Karpas-422 (cell line): ENCODE results near the gene MYLK. TPM values are rescaled to one million over a fixed set of nuclear protein-coding genes. Genes with fewer than 3 reads are reported as not detected.

Experiments used
- DNase-seq: peaks from one replicate; pipeline ENCODE4 v3.0.0-alpha.2; 2015
- H2AFZ ChIP-seq: fragments of 200-600 bp; sonication (generic); 2 replicates; pipeline ENCODE4 v1.6.1; 2014; ENCODE audit warnings: antibody characterized with exemption, low read length, mixed read lengths
- H3K27ac ChIP-seq: fragments of 200-600 bp; sonication (generic); 2 replicates; pipeline ENCODE4 v1.5.1; 2014; ENCODE audit warnings: mild to moderate bottlenecking, low read length, moderate library complexity
- H3K27me3 ChIP-seq: fragments of 200-600 bp; sonication (generic); 2 replicates; pipeline ENCODE4 v1.6.1; 2014; ENCODE audit warnings: low read length, mixed read lengths
- H3K36me3 ChIP-seq: fragments of 200-600 bp; sonication (generic); 2 replicates; pipeline ENCODE4 v1.6.1; 2014; ENCODE audit warnings: low read length, mixed read lengths; ENCODE audit not compliant: insufficient read depth
- H3K4me1 ChIP-seq: fragments of 200-600 bp; sonication (generic); 2 replicates; pipeline ENCODE4 v1.6.1; 2014; ENCODE audit warnings: mild to moderate bottlenecking, low read length, mixed read lengths
- H3K4me2 ChIP-seq: fragments of 200-600 bp; sonication (generic); 2 replicates; pipeline ENCODE4 v1.6.1; 2014; ENCODE audit warnings: low read length, low read depth, mild to moderate bottlenecking; ENCODE audit not compliant: poor library complexity, severe bottlenecking
- H3K4me3 ChIP-seq: fragments of 200-600 bp; sonication (generic); 2 replicates; pipeline ENCODE4 v1.5.1; 2014; ENCODE audit warnings: mild to moderate bottlenecking, antibody characterized with exemption, low read length, mixed read lengths
- H3K79me2 ChIP-seq: fragments of 200-600 bp; sonication (generic); 2 replicates; pipeline ENCODE4 v1.6.1; 2014; ENCODE audit warnings: mild to moderate bottlenecking, low read length, mixed read lengths
- H3K9ac ChIP-seq: fragments of 200-600 bp; sonication (generic); 2 replicates; pipeline ENCODE4 v1.6.0; 2014; ENCODE audit warnings: low read length
- H3K9me2 ChIP-seq: fragments of 200-600 bp; sonication (generic), shearing (Covaris generic); replicated peaks from 2 replicates; pipeline ENCODE4 v1.6.0; 2014; ENCODE audit warnings: mild to moderate bottlenecking, low read length, moderate library complexity; ENCODE audit not compliant: insufficient read depth
- H3K9me3 ChIP-seq: fragments of 300-700, 200-600 bp; sonication (generic); 2 replicates; pipeline ENCODE4 v1.6.1; 2014; ENCODE audit warnings: low read length, mixed read lengths
- H4K20me1 ChIP-seq: fragments of 200-600 bp; sonication (generic); 2 replicates; pipeline ENCODE4 v1.6.1; 2014; ENCODE audit warnings: mild to moderate bottlenecking, antibody characterized with exemption, low read length, low read depth; ENCODE audit not compliant: insufficient read depth
- total RNA-seq: library from RNA; depleted of rRNA; stranded (reverse); fragments of >200 nt; shearing (Covaris generic); gene quantifications from 2 replicates; pipeline ENCODE4 v1.2.3, GENCODE V29; 2014; ENCODE audit warnings: low replicate concordance

The MYLK gene
- total RNA-seq, 1 experiment from 2014 or later, result 0.63 TPM

GRCh38 chr3:123778991-123779622 lies 105.0 kb downstream of the MYLK start:
- no peak overlapping the region for H3K4me2 ChIP-seq
- H3K9me2 ChIP-seq, result no peaks in the 10 kb centered on the region
- no peak overlapping the region for H3K27ac ChIP-seq
- peaks cover 4% of the 10 kb centered on the region for H3K4me1 ChIP-seq
- H3K79me2 ChIP-seq, result no peaks in the 10 kb centered on the region
- H3K36me3 ChIP-seq, result no peaks in the 10 kb centered on the region
- H2AFZ ChIP-seq, result no peak overlapping the region
- H3K9me3 ChIP-seq, result no peaks in the 10 kb centered on the region
- no peak overlapping the region for H3K9ac ChIP-seq
- H3K4me3 ChIP-seq, result no peak overlapping the region
- H4K20me1 ChIP-seq, result no peaks in the 10 kb centered on the region
- no peak for DNase-seq
- H3K27me3 ChIP-seq, result no peaks in the 10 kb centered on the region

DNA sequence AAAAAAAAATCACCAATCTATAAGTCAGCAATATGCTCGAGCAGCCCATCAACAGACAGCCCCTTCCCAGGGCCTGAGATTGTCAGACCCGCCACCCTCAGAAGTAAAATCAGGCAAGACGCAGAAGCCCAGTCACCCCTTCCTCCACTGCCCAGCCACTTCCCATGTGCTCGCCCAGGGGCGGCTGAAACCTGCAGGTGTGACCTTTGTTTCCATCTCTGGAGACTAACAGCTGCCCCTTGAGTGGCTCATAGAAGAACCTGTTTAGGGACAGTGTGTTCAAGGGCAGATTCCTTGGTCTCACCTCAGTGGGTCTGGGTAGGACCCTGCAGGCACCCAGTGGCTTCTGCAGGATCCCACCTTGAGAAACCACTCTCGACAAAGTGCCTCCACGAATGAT lies 105.6 kb downstream of the MYLK start:
- H2AFZ ChIP-seq, result no peak overlapping the region
- no peaks in the 10 kb centered on the region for H3K27me3 ChIP-seq
- H3K4me2 ChIP-seq, result no peak overlapping the region
- H3K9me3 ChIP-seq, result no peaks in the 10 kb centered on the region
- no peak overlapping the region for H3K9ac ChIP-seq
- no peak overlapping the region for H3K27ac ChIP-seq
- no peaks in the 10 kb centered on the region for H3K79me2 ChIP-seq
- no peak for DNase-seq
- no peaks in the 10 kb centered on the region for H4K20me1 ChIP-seq
- no peaks in the 10 kb centered on the region for H3K9me2 ChIP-seq
- peaks cover 7% of the 10 kb centered on the region for H3K4me1 ChIP-seq
- no peak overlapping the region for H3K4me3 ChIP-seq
- no peaks in the 10 kb centered on the region for H3K36me3 ChIP-seq

GRCh38 chr3:123776071-123776782 lies 107.9 kb downstream of the MYLK start:
- Histone ChIP-seq H2AFZ (no peak overlapping the region), H3K4me3 (no peak overlapping the region), H4K20me1 (no peaks in the 10 kb centered on the region), H3K36me3 (no peaks in the 10 kb centered on the region), H3K27me3 (no peaks in the 10 kb centered on the region), H3K27ac (no peak overlapping the region), H3K4me2 (no peak overlapping the region), H3K9me3 (no peaks in the 10 kb centered on the region), H3K9ac (no peak overlapping the region), H3K4me1 (peaks cover 7% of the 10 kb centered on the region), H3K9me2 (no peaks in the 10 kb centered on the region), H3K79me2 (no peaks in the 10 kb centered on the region)
- DNase-seq, result no peak

GRCh38 chr3:123774474-123774873 lies 109.7 kb downstream of the MYLK start:
- Histone ChIP-seq H3K9me2 (no peaks in the 10 kb centered on the region), H3K9ac (no peak overlapping the region), H3K4me2 (no peak overlapping the region), H4K20me1 (no peaks in the 10 kb centered on the region), H3K9me3 (no peaks in the 10 kb centered on the region), H3K4me1 (peaks cover 7% of the 10 kb centered on the region), H3K27ac (no peak overlapping the region), H3K36me3 (no peaks in the 10 kb centered on the region), H3K79me2 (no peaks in the 10 kb centered on the region), H3K27me3 (no peaks in the 10 kb centered on the region), H2AFZ (no peak overlapping the region), H3K4me3 (no peak overlapping the region)
- no peak for DNase-seq

GRCh38 chr3:123773681-123774431 lies 110.3 kb downstream of the MYLK start:
- H3K9ac ChIP-seq, result no peak overlapping the region

DNA sequence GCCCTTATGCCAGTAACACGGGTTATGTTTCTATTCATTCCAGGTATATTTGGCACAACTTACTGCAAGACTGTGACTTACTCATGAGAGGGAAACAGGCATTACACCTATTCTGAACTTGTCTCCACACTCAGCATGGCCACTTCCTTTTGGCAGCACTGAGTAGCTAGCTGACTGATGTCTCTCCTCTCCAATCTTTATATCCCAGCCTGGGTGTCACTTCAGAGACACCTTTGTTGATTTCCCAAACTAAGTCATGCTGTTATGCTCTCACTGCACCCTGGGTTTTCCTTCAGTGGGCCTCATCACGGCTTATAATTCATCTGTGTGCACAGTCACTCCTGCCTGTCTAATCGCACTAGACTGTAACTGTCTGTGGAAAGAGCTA lies 114.8 kb downstream of the MYLK start:
- Histone ChIP-seq H4K20me1 (no peaks in the 10 kb centered on the region), H3K79me2 (no peaks in the 10 kb centered on the region), H3K9me2 (no peaks in the 10 kb centered on the region), H2AFZ (no peak overlapping the region), H3K9ac (no peak overlapping the region), H3K27ac (no peak overlapping the region), H3K9me3 (no peaks in the 10 kb centered on the region), H3K36me3 (no peaks in the 10 kb centered on the region), H3K4me3 (no peak overlapping the region), H3K4me1 (peaks cover 6% of the 10 kb centered on the region), H3K4me2 (no peak overlapping the region), H3K27me3 (no peaks in the 10 kb centered on the region)
- DNase-seq, result no peak

More at GRCh38 chr3:123773681-123774431, 110.3 kb downstream of the MYLK start:
- Histone ChIP-seq H4K20me1 (no peaks in the 10 kb centered on the region), H2AFZ (no peak overlapping the region), H3K27me3 (no peaks in the 10 kb centered on the region), H3K27ac (no peak overlapping the region), H3K9me2 (no peaks in the 10 kb centered on the region), H3K9me3 (no peaks in the 10 kb centered on the region), H3K36me3 (no peaks in the 10 kb centered on the region), H3K4me1 (peaks cover 7% of the 10 kb centered on the region), H3K4me3 (no peak overlapping the region), H3K79me2 (no peaks in the 10 kb centered on the region), H3K4me2 (no peak overlapping the region)
- DNase-seq, result no peak

GRCh38 chr3:123768480-123769355 lies 115.4 kb downstream of the MYLK start:
- DNase-seq, result no peak
- H4K20me1 ChIP-seq, result no peaks in the 10 kb centered on the region
- H3K27ac ChIP-seq, result no peak overlapping the region
- H3K9ac ChIP-seq, result no peak overlapping the region
- H3K9me3 ChIP-seq, result no peaks in the 10 kb centered on the region
- no peaks in the 10 kb centered on the region for H3K36me3 ChIP-seq
- H3K27me3 ChIP-seq, result no peaks in the 10 kb centered on the region
- no peaks in the 10 kb centered on the region for H3K79me2 ChIP-seq
- no peak overlapping the region for H3K4me3 ChIP-seq
- H2AFZ ChIP-seq, result no peak overlapping the region
- no peaks in the 10 kb centered on the region for H3K4me1 ChIP-seq
- H3K4me2 ChIP-seq, result no peak overlapping the region
- H3K9me2 ChIP-seq, result no peaks in the 10 kb centered on the region
